Upper lobe of right lung (tissue), 1 donor: ENCODE results near the gene ADAMTSL4. TPM values are rescaled to one million over a fixed set of nuclear protein-coding genes. Genes with fewer than 3 reads are reported as not detected.
"Not testable (repeated sequence)": the region's sequence is repeated elsewhere in the genome, so short reads cannot be mapped to it uniquely, and the experiment has no call there.

ENCODE experiments used
- ATAC-seq: fragments of 200-7000 bp; cut with Tn5 transposase; one replicate; pipeline ENCODE4 v1.9.1; 2020; ENCODE audit warnings: mild to moderate bottlenecking, moderate library complexity
- DNase-seq: peaks from one replicate; pipeline ENCODE4 v3.0.0-alpha.2; 2020
- H3K27ac ChIP-seq: fragments of 200-600 bp; one replicate; pipeline ENCODE4 v1.8.0; 2022
- H3K27me3 ChIP-seq: fragments of 200-600 bp; one replicate; pipeline ENCODE4 v1.8.0; 2022; ENCODE audit warnings: mild to moderate bottlenecking
- H3K36me3 ChIP-seq: fragments of 200-600 bp; one replicate; pipeline ENCODE4 v1.8.0; 2022
- H3K4me1 ChIP-seq: fragments of 200-600 bp; one replicate; pipeline ENCODE4 v1.8.0; 2022
- H3K4me3 ChIP-seq: fragments of 200-600 bp; one replicate; pipeline ENCODE4 v1.8.0; 2022; ENCODE audit warnings: mild to moderate bottlenecking
- H3K9me3 ChIP-seq: fragments of 200-600 bp; one replicate; pipeline ENCODE4 v1.8.0; 2022
- intact Hi-C: fragments of 100-400 bp; cut with DNase I; formaldehyde crosslinking; loops from one replicate; pipeline ENCODE4 v1.11.0; 2022
- total RNA-seq: library from RNA; stranded (reverse); fragmentation: NEBNext Ultra II Directional; extraction: Animal tissue kit (Norgen Biotek cat#: 25700); gene quantifications from one replicate; pipeline ENCODE4 v1.2.1, GENCODE V29; 2021
- TF ChIP-seq, protein P1 (sequence below): fragments of 200-600 bp; IDR thresholded peaks from one replicate; pipeline ENCODE4 v1.8.0; 2022; ENCODE audit warnings: antibody characterized with exemption
- donor health status: DM: no; HTN: yes; CAD: no; lungs with severe emphysema.

ADAMTSL4 gene
- total RNA-seq, 1 donor from 2014 or later = 99.2 TPM

DNA sequence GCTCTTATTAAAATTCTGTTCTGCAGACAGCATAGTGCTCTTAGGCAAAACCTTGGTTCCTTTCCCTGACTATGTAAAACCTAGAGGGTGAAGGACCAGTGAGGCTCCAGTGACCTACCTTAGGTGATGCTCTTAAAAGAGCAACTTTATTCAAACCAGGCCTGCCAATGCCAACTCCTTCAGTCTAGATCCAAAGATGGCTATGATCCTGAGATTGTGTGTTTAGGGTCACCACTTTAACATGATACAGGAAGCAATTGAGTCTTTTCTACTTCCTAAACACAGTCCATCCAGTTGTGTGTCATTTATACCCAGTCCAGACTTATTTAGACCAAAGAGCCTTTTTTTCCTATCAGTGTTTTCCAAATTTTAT, 19.4 kb downstream of the ADAMTSL4 start:
- Histone ChIP-seq H3K9me3 (no peaks in the 10 kb centered on the region), H3K27ac (peak overlapping the region; percentile 100), H3K27me3 (no peaks in the 10 kb centered on the region), H3K4me1 (peaks cover 98% of the 10 kb centered on the region), H3K4me3 (peak overlapping the region; percentile 50), H3K36me3 (peaks cover 39% of the 10 kb centered on the region)
- TF ChIP-seq, protein P1, sequence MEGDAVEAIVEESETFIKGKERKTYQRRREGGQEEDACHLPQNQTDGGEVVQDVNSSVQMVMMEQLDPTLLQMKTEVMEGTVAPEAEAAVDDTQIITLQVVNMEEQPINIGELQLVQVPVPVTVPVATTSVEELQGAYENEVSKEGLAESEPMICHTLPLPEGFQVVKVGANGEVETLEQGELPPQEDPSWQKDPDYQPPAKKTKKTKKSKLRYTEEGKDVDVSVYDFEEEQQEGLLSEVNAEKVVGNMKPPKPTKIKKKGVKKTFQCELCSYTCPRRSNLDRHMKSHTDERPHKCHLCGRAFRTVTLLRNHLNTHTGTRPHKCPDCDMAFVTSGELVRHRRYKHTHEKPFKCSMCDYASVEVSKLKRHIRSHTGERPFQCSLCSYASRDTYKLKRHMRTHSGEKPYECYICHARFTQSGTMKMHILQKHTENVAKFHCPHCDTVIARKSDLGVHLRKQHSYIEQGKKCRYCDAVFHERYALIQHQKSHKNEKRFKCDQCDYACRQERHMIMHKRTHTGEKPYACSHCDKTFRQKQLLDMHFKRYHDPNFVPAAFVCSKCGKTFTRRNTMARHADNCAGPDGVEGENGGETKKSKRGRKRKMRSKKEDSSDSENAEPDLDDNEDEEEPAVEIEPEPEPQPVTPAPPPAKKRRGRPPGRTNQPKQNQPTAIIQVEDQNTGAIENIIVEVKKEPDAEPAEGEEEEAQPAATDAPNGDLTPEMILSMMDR = no peak
- DNase-seq (no peak), ATAC-seq (peak; percentile 0)
- intact Hi-C loops = no loop called here

DNA sequence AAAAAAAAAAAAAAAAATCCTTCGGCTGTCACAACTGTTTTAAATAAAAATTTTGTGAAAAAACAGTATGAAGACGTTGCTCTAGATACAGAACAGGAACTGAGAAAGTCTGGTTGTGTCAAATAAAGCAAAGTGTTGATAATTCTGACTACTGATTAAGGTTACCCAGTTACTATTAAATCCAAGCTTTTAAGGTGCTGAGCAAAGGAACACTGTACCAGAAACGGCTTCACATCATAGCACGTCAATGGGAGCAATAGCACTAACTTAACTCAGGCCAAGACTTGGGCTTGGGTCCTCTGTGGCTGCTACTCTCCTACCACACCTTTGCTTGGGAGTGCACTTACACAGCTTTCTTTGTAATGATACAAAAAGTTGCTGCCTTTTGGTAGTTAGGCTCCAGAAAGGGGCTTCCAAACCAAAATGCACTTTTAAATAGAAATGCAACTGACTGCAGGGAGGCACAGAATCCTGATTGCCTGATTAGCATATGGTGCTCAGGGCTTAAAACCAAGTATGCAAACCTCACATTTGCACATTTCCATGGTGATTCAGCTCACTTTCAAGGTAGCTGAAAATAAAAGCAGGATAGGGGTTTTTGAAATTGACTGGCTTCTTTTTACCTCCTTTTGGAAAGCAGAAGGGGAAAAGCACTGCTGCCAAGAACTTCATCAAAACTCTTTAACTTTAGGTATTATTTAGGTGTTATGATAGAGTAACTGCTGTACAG, 23.9 kb downstream of the ADAMTSL4 start:
- peaks cover 84% of the 10 kb centered on the region for H3K36me3 ChIP-seq
- no peak for DNase-seq
- H3K9me3 ChIP-seq = no peaks in the 10 kb centered on the region
- no peaks in the 10 kb centered on the region for H3K27me3 ChIP-seq
- peaks cover 74% of the 10 kb centered on the region for H3K4me1 ChIP-seq
- intact Hi-C loops = loop anchor here (10.0 kb wide), 1 partner anchor 52 kb away; the partner anchor contains the start of gene ENSA
- TF ChIP-seq, protein P1 = no peak
- H3K27ac ChIP-seq = peak overlapping the region; percentile 100
- peak overlapping the region; percentile 88 for H3K4me3 ChIP-seq
- ATAC-seq = no peak

DNA sequence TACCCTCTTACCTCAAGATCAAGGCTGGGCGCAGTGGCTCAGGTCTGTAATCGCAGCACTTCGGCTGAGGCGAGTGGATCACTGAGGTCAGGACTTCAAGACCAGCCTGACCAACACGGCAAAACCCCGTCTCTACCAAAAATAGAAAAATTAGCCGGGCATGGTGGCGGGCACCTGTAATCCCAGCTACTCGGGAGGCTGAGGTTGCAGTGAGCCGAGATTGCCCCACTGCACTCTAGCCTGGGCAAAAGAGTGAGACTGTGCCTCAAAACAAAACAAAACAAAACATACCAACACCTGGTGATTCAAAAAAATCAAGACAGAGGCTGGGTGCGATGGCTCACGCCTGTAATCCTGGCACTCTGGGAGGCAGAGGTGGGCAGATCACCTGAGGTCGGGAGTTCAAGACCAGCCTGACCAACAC, 24.5 kb downstream of the ADAMTSL4 start:
- intact Hi-C loops = loop anchor here (10.0 kb wide), 1 partner anchor 51 kb away; the partner anchor contains the start of gene ENSA
- ATAC-seq, H3K27me3 ChIP-seq, H3K9me3 ChIP-seq: not testable (repeated sequence)
- H3K4me1 ChIP-seq = peaks cover 71% of the 10 kb centered on the region
- peaks cover 88% of the 10 kb centered on the region for H3K36me3 ChIP-seq
- peak overlapping the region; percentile 88 for H3K4me3 ChIP-seq
- peak overlapping the region; percentile 100 for H3K27ac ChIP-seq
- peak; percentile 67 for DNase-seq

DNA sequence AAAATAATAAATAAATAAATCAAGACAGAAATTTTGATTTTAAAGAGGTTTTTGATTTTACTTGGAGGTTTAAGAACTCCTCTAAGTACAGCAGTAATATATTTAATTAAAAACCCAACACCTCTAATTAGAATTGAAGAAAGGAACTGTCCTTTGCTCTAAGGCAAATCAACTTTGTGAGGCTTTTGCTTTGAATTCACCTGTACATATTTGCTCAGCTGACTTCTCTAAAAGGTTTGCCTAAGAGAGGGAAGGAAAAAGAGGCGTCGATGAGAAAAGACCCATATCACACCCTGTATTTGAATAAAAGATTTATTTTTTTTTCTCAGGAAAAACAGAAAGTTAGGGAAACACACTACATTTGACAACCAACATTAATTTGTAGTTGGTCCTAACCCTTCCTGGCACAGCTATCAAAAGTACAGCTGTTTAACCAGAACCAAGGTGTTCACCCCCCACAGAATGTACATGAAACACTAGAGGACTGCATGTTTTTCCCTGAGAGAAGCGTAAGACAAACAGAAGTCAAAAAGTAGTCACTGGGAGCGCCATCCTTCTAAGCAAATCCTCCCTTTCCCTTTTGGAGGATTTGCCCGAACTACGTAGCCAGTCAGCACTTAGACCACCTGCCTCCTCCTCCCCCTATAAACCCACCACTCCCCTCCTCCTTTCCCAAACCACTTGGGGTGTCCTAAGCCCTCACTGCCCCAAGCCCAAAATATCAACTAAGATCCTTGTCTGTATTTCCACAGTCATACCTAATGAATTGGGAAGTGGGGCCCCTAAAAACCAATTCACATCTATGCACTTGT, 25.3 kb downstream of the ADAMTSL4 start:
- H3K4me3 ChIP-seq = peak overlapping the region; percentile 88
- H3K27me3 ChIP-seq = no peaks in the 10 kb centered on the region
- TF ChIP-seq, protein P1 = no peak
- intact Hi-C loops = loop anchor here (10.0 kb wide), 1 partner anchor 50 kb away; the partner anchor contains the start of gene ENSA
- DNase-seq = no peak
- H3K9me3 ChIP-seq = no peaks in the 10 kb centered on the region
- peaks cover 63% of the 10 kb centered on the region for H3K4me1 ChIP-seq
- H3K27ac ChIP-seq = peak overlapping the region; percentile 100
- ATAC-seq = no peak
- peaks cover 88% of the 10 kb centered on the region for H3K36me3 ChIP-seq

DNA sequence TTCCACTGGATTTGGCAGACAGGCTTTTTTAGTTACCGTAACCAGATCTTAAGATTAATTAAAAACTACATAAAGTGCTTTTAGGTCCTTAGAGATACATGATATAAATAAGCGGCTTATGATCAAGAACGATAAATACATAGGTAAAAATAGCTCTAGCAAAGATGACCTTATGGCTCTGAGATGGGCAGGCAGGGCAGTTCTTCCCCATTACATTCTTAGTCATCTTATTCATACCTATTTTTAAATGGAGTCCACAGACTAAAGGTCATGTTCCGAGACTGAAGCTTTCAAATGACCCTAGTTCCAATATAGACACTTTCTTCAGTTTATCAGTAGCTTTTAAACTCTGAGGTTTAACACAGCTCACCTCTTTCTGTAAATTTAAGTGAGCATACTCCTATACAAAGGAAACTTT, 25.9 kb downstream of the ADAMTSL4 start:
- H3K27me3 ChIP-seq = no peaks in the 10 kb centered on the region
- peak overlapping the region; percentile 88 for H3K4me3 ChIP-seq
- peaks cover 56% of the 10 kb centered on the region for H3K4me1 ChIP-seq
- ATAC-seq (no peak), DNase-seq (no peak)
- H3K9me3 ChIP-seq = no peaks in the 10 kb centered on the region
- TF ChIP-seq, protein P1 = no peak
- H3K27ac ChIP-seq = peak overlapping the region; percentile 100
- H3K36me3 ChIP-seq = peaks cover 83% of the 10 kb centered on the region
- intact Hi-C loops = loop anchor here (10.0 kb wide), 1 partner anchor 50 kb away; the partner anchor contains the start of gene ENSA
